Lung (tissue), 12 donors: ENCODE results near the gene AP5S1. TPM values are rescaled to one million over a fixed set of nuclear protein-coding genes. Genes with fewer than 3 reads are reported as not detected.

Experiments
- ATAC-seq: fragments of 200-7000 bp; cut with Tn5 transposase; one replicate; pipeline ENCODE4 v1.9.1; 2020; ENCODE audit warnings: moderate number of reproducible peaks; ENCODE audit not compliant: insufficient read depth, low FRiP score
- DNase-seq, 3 donors: peaks; one replicate each; pipeline ENCODE4 v3.0.0-alpha.2; 2013 to 2017
- H3K27ac ChIP-seq, 2 donors: one replicate each; pipeline ENCODE4 v1.5.1; 2013; ENCODE audit warnings: mild to moderate bottlenecking in 2 of 2, moderate library complexity in 2 of 2, control low read depth in 1 of 2, inconsistent platforms in 1 of 2, low read depth in 1 of 2, low read length in 1 of 2
- H3K27me3 ChIP-seq, 3 donors: one replicate each; pipeline ENCODE4 v1.5.1; 2013; ENCODE audit warnings: low read length in 2 of 3; ENCODE audit not compliant: control insufficient read depth in 3 of 3, insufficient read depth in 3 of 3
- H3K36me3 ChIP-seq, 4 donors: one replicate each; pipeline ENCODE4 v1.5.1; 2013; ENCODE audit warnings: low read length in 4 of 4, mild to moderate bottlenecking in 1 of 4, moderate library complexity in 1 of 4; ENCODE audit not compliant: control insufficient read depth in 4 of 4, insufficient read depth in 4 of 4
- H3K4me1 ChIP-seq, 5 donors: one replicate each; pipeline ENCODE4 v1.5.1; 2013; ENCODE audit warnings: low read length in 5 of 5, mild to moderate bottlenecking in 2 of 5, moderate library complexity in 1 of 5; ENCODE audit not compliant: control insufficient read depth in 5 of 5, insufficient read depth in 5 of 5
- H3K4me3 ChIP-seq: one replicate; pipeline ENCODE4 v1.5.1; 2013; ENCODE audit warnings: mild to moderate bottlenecking, control low read depth, moderate library complexity
- H3K9ac ChIP-seq, 2 donors: one replicate each; pipeline ENCODE4 v1.5.1; 2013; ENCODE audit warnings: low read length in 2 of 2, control low read depth in 1 of 2; ENCODE audit not compliant: insufficient read depth in 1 of 2
- H3K9me3 ChIP-seq, 4 donors: one replicate each; pipeline ENCODE4 v1.5.1; 2013; ENCODE audit warnings: low read length in 3 of 4, mild to moderate bottlenecking in 1 of 4, moderate library complexity in 1 of 4; ENCODE audit not compliant: control insufficient read depth in 4 of 4, insufficient read depth in 3 of 4
- CTCF ChIP-seq: IDR thresholded peaks from 2 replicates; pipeline ENCODE4 v1.5.1; 2012; ENCODE audit warnings: mild to moderate bottlenecking; ENCODE audit errors: control extremely low read depth, extremely low read depth
- WGBS, 2 donors: extraction: QIAGEN DNeasy Blood & Tissue Kit; methylation state at CpG; one replicate each; pipeline ENCODE4 v1.1.7; 2013; 5-methylcytosine and 5-hydroxymethylcytosine counted together
- polyA plus RNA-seq, 2 donors: library from polyadenylated mRNA; stranded (reverse); fragments of 200-250 nt; gene quantifications; one replicate each; pipeline ENCODE4 v1.2.1, GENCODE V29; 2013
- total RNA-seq, 2 donors: library from RNA; depleted of rRNA in 1 of 2; stranded (reverse); fragments of >200 nt in 1 of 2; gene quantifications; one replicate each; pipeline ENCODE4 v1.2.1, GENCODE V29; 2014 to 2021
- donor health status: control.
- donor health status: control.
- donor health status: Bipolar disorder and iron deficiency.
- donor health status: healthy.
- donor health status: DM: yes; HTN: yes; CAD: no.

AP5S1 gene
- total and polyA plus RNA-seq, 4 donors, result 8.1 to 20.7 (median 11.9) TPM

GRCh38 chr20:3813848-3814581 lies 6.3 kb upstream of the AP5S1 start:
- H3K9me3 ChIP-seq, result no peaks in the 10 kb centered on the region
- WGBS, 2 donors, result 89 to 93% methylated on average over 9 to 12 of the region's 12 CpGs
- H3K27ac ChIP-seq, result no peak overlapping the region

GRCh38 chr20:3814928-3815495 lies 5.3 kb upstream of the AP5S1 start:
- Histone ChIP-seq H3K9ac (no peak overlapping the region), H3K9me3 (no peaks in the 10 kb centered on the region), H3K27ac (no peak overlapping the region), H3K36me3 (no peaks in the 10 kb centered on the region), H3K27me3 (no peaks in the 10 kb centered on the region), H3K4me3 (no peak overlapping the region), H3K4me1 (peaks cover 5 to 47% (median 22%) of the 10 kb centered on the region in 5 donors)
- no peak for ATAC-seq
- WGBS, 2 donors, result 86 to 88% methylated on average over 7 of the region's 7 CpGs
- DNase-seq, result no peak
- no peak for TF ChIP-seq CTCF

More at GRCh38 chr20:3813848-3814581, 6.3 kb upstream of the AP5S1 start:
- DNase-seq, result no peak
- Histone ChIP-seq H3K27me3 (no peaks in the 10 kb centered on the region), H3K4me1 (peaks cover 5 to 44% (median 22%) of the 10 kb centered on the region in 5 donors), H3K36me3 (no peaks in the 10 kb centered on the region), H3K9ac (no peak overlapping the region), H3K4me3 (no peak overlapping the region)
- no peak for ATAC-seq
- TF ChIP-seq CTCF, result no peak

GRCh38 chr20:3815703-3816315 lies 4.5 kb upstream of the AP5S1 start:
- TF ChIP-seq CTCF, result no peak
- H3K9me3 ChIP-seq, result no peaks in the 10 kb centered on the region
- H3K27me3 ChIP-seq, result no peaks in the 10 kb centered on the region
- no peak for ATAC-seq
- 67 to 75% methylated on average over 9 of the region's 9 CpGs for WGBS, 2 donors
- H3K4me1 ChIP-seq, result peaks cover 5 to 39% (median 19%) of the 10 kb centered on the region in 5 donors
- no peaks in the 10 kb centered on the region for H3K36me3 ChIP-seq
- no peak overlapping the region for H3K4me3 ChIP-seq
- no peak overlapping the region for H3K9ac ChIP-seq
- DNase-seq, result no peak
- no peak overlapping the region for H3K27ac ChIP-seq
